Activated CD4-positive, alpha-beta T cell treated with anti-CD3 and anti-CD28 coated beads, Interleukin-2, amount 50 U/mL, for 48 hours (primary cell): ENCODE results near the gene FKBP6.
"Not testable (repeated sequence)": the region's sequence is repeated elsewhere in the genome, so short reads cannot be mapped to it uniquely, and the experiment has no call there.

Source experiments
- DNase-seq, 2 experiments: peaks; one replicate each; pipeline ENCODE4 v3.0.0-alpha.2; 2020

Gene FKBP6

GRCh38 chr7:73324081-73324845 is 3.7 kb upstream of the FKBP6 start:
- peak; percentile 53 to 61 for DNase-seq

GRCh38 chr7:73325424-73325823 is 2.5 kb upstream of the FKBP6 start:
- not testable (repeated sequence) for DNase-seq

- not testable (repeated sequence) for DNase-seq
These were observed 512 bp upstream of the FKBP6 start for GRCh38 chr7:73327449-73327848.

DNA sequence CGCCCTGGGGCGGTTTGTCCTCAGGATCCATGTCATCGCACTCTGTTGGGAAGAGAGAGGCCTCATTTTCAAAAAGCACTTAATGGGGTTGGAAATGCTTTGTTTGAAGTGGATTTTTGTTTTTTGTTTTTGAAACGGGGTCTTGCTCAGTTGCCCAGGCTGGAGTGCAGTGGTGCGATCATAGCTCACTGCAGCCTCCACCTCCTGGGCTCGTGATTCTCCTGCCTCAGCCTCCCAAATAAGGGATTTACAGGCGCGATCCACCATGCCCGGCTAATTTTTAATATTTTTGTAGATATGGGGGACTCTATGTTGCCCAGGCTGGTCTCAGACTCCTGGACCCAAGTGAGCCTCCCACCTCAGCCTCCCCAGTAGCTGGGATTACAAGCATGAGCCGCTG is 735 bp downstream of the FKBP6 start:
- DNase-seq: no peak

- DNase-seq: no peak
These were observed 2.1 kb downstream of the FKBP6 start for GRCh38 chr7:73329861-73330581.

DNA sequence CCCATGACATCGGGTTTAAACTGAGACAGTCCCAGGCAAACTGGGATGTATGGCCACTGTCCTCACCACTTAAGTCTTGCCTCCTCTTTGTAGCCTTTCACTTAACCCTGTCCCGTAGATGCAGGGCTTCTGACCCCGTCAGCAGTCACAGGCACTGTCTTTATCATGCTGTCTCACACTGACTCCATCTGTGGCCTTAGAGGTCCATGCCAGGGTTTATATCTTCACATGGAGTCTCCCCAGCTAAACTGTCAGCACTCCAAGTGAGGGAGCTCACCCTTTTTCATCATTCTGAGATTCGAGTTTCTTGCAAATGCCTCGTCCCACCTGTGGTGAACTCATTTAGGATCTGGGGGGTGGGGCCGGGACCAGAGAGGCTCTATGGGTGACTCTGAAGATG is 2.8 kb downstream of the FKBP6 start:
- no peak for DNase-seq

GRCh38 chr7:73332447-73332846 is 4.5 kb downstream of the FKBP6 start:
- DNase-seq: no peak

- DNase-seq: no peak
These were observed 10.4 kb downstream of the FKBP6 start for GRCh38 chr7:73338321-73338720.

DNA sequence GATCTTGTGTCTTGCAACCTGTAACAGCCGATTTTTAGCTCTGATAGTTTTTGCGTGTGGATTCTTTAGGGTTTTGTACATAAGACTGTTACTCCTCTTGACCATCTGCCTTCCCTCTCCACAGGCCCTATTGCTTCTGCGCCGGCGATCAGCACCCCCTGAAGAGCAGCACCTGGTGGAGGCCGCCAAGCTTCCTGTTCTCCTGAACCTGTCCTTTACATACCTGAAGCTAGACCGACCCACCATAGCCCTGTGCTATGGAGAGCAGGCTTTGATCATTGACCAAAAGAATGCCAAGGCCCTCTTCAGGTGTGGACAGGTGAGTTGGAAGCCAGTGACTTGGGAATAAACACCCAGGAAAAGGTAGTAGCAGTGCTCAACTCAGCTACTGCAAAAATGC is 12.6 kb downstream of the FKBP6 start:
- no peak for DNase-seq

DNA sequence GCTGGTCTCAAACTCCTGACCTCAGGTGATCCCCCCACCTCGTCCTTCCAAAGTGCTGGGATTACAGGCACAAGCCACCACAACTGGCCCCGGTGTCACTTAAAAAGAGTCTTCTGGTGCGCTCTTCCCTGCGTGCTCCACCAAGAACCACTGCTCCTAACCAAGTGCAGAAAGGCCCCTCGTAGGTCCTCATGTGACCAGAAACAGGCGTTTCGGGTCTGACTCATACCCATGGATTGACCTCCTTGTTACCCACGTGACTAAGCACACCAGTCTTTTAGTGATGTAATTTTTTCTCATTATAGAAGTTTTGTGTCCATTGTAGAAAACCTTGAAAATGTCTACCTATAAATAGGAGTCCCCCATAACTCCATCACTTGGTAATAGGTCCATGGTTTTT is 13.9 kb downstream of the FKBP6 start:
- no peak for DNase-seq

- DNase-seq: no peak
These were observed 14.7 kb downstream of the FKBP6 start for GRCh38 chr7:73342645-73343044.

- DNase-seq: no peak
These were observed 15.9 kb downstream of the FKBP6 start for GRCh38 chr7:73343671-73344380.

DNA sequence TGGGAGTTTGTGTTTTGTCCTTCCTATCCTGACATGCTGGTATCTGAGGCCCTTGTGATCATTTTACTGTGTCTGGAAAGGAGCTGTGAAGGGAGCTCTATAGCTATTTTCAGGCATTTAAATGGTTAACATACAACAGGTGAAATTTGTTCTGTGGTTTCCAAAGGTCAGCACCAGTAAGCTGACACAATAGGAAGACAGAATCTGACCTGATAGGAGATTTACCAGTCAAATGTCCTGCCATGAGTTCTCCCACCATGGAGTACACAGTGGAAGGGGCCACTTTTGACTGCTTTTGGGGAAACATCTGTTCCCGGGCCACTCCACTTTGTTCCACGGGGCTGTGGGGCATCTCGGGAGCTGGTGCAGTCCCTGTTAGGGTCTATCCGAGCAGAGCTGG is 17.6 kb downstream of the FKBP6 start:
- no peak for DNase-seq

DNA sequence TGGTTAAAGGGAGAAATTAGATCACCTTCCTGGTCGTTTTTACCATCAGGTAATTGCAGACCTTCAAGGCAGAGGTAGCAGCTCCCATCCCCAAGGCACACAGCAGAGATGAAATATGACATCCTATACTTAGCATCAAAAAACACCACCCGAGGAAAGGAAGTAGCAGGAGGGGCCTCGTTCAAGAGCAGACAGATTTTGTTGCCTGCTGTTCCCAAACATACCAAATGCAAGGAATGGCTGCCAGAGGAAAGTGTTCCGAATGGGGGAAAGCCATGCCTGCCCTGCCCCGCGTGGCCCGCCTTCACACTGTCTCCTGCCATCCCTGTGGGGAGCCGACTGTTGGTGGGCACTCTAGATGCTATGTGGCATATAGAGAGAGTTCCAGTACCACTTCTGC is 18.0 kb downstream of the FKBP6 start:
- no peak for DNase-seq

DNA sequence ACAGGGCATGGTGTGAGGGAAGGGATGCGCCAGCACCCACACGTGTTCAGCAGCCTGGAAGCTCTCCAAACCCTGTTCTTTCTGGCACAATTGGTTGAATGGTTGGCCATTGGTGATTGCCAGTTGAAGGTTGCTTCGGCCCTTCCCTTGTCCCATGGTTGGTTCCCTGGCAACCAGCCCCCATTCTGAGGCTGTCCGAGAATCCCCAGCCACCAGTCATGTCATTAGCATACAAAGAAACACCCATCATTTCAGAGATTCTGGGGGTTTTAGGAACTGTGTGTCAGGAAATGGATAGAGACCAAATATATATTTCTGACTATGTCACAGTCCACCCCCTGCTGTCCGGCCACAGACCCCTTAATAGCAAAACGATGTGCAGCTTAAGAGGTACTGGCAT is 21.8 kb downstream of the FKBP6 start:
- no peak for DNase-seq

- DNase-seq: no peak
These were observed 22.5 kb downstream of the FKBP6 start for GRCh38 chr7:73350306-73351068.

DNA sequence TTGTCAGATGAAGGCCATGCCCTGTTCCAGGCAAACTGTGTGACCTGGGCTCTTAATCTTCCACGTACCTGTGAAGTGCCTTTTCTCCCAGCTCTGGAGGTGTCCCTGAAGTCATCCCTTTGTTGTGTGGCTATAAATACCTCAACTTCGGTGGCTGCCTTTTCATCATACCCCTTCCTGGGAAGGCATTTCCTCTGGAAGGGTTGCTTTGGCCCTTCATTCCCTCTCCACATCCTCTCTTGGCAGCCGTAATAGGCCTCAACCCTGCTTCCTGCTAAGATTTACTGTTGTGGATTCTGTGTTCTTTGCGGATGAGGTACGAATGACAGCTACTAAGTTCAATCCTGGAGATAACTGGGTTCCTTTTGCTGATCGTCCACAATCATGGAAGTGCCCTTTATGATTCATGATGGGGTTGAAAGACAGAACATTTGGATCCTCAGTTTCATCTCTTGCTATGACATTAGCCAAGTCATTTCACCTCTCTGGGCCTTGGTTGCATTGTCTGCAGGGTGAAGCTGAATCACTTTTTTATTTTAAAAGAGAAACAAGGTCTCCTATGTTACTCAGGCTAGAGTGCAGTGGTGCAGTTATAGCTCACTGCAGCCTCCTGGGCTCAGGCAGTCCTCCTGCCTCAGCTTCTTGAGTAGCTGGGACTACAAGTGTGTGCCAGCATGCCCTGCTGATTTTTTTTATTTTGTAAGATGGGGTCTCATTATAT is 23.6 kb downstream of the FKBP6 start:
- DNase-seq: no peak

- DNase-seq: no peak
These were observed 24.8 kb downstream of the FKBP6 start for GRCh38 chr7:73352784-73353183.

- DNase-seq: no peak
These were observed 25.3 kb downstream of the FKBP6 start for GRCh38 chr7:73353243-73353642.

GRCh38 chr7:73354196-73354595 is 26.2 kb downstream of the FKBP6 start:
- DNase-seq: no peak

DNA sequence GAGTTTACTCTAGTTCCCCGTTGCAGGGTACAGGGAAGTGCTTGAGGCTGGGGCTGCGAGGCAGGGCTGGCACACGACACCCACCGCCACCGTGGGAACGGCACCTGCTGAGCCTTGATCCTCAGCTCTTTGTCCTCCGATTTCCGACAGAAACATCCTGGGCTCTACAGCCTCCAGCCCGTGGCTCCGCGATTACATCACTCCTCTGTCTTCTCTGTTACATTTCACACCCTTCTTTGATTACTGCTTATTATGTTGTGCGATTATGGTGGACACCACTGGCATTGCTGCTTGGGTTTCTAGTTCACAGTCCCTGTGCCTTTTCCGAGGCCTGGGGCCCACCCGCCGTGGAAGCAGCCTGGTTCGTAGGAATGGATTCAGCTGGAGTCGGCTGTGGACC is 26.9 kb downstream of the FKBP6 start:
- DNase-seq: no peak

- no peak for DNase-seq
These were observed 28.2 kb downstream of the FKBP6 start for GRCh38 chr7:73356159-73356558.
